Neural progenitor cell (in vitro differentiated cells): ENCODE results near the gene NEURL1B. TPM values are rescaled to one million over a fixed set of nuclear protein-coding genes. Genes with fewer than 3 reads are reported as not detected.

Experiments used
- DNase-seq: peaks from one replicate; pipeline ENCODE4 v3.0.0-alpha.2; 2016; ENCODE audit warnings: low spot score
- H2AFZ ChIP-seq: fragments of 200-600 bp; sonication (generic); replicated peaks from 2 replicates; pipeline ENCODE4 v1.6.1; 2016; ENCODE audit warnings: antibody characterized with exemption
- H3F3A ChIP-seq: fragments of 200-600 bp; sonication (generic); 2 replicates; pipeline ENCODE4 v1.6.1; 2016; ENCODE audit warnings: antibody characterized with exemption, low read depth
- H3K27ac ChIP-seq: fragments of 200-600 bp; sonication (generic); 2 replicates; pipeline ENCODE4 v1.5.1; 2016; ENCODE audit warnings: mild to moderate bottlenecking
- H3K27me3 ChIP-seq: fragments of 200-600 bp; sonication (generic); 2 replicates; pipeline ENCODE4 v1.6.1; 2016; ENCODE audit warnings: mild to moderate bottlenecking, moderate library complexity
- H3K36me3 ChIP-seq: fragments of 200-600 bp; sonication (generic); 2 replicates; pipeline ENCODE4 v1.5.1; 2016
- H3K4me1 ChIP-seq: fragments of 200-600 bp; sonication (generic); 2 replicates; pipeline ENCODE4 v1.6.1; 2016; ENCODE audit warnings: mixed run types
- H3K4me2 ChIP-seq: fragments of 200-600 bp; sonication (generic); 2 replicates; pipeline ENCODE4 v1.6.1; 2016
- H3K4me3 ChIP-seq: fragments of 200-600 bp; sonication (generic); 2 replicates; pipeline ENCODE4 v1.5.1; 2016
- H3K79me2 ChIP-seq: fragments of 200-600 bp; sonication (generic); 2 replicates; pipeline ENCODE4 v1.6.1; 2016; ENCODE audit warnings: low read depth
- H3K9ac ChIP-seq: fragments of 200-600 bp; sonication (generic); 2 replicates; pipeline ENCODE4 v1.6.1; 2016
- H3K9me3 ChIP-seq: fragments of 200-600 bp; sonication (generic); 2 replicates; pipeline ENCODE4 v1.5.1; 2016; ENCODE audit warnings: low read depth
- H4K20me1 ChIP-seq: fragments of 200-600 bp; sonication (generic); 2 replicates; pipeline ENCODE4 v1.6.1; 2016; ENCODE audit warnings: low read depth
- H3K27ac Mint-ChIP-seq: 3 replicates; pipeline ENCODE4 v1.8.0; 2021; ENCODE audit warnings: mixed read lengths
- H3K27me3 Mint-ChIP-seq: 2 replicates; pipeline ENCODE4 v1.8.0; 2022; ENCODE audit warnings: low read depth, mild to moderate bottlenecking, inconsistent platforms, moderate library complexity, mixed read lengths; ENCODE audit not compliant: insufficient read depth
- H3K36me3 Mint-ChIP-seq: 3 replicates; pipeline ENCODE4 v1.8.0; 2021; ENCODE audit warnings: mixed read lengths
- H3K4me1 Mint-ChIP-seq: 3 replicates; pipeline ENCODE4 v1.8.0; 2021; ENCODE audit warnings: mixed read lengths
- H3K4me3 Mint-ChIP-seq: 3 replicates; pipeline ENCODE4 v1.8.0; 2021; ENCODE audit warnings: mild to moderate bottlenecking, moderate library complexity, mixed read lengths
- H3K9me3 Mint-ChIP-seq: 3 replicates; pipeline ENCODE4 v1.8.0; 2020; ENCODE audit warnings: mixed read lengths
- CTCF ChIP-seq: fragments of 200-600 bp; sonication (generic); IDR thresholded peaks from 2 replicates; pipeline ENCODE4 v1.5.1; 2017; ENCODE audit warnings: antibody characterized with exemption, mild to moderate bottlenecking
- EZH2 ChIP-seq: fragments of 200-600 bp; sonication (generic); IDR thresholded peaks from 2 replicates; pipeline ENCODE4 v1.6.1; 2017; ENCODE audit warnings: antibody characterized with exemption, mild to moderate bottlenecking, moderate library complexity
- EZH2phosphoT487 ChIP-seq: fragments of 200-600 bp; sonication (generic); IDR thresholded peaks from 2 replicates; pipeline ENCODE4 v1.6.1; 2017; ENCODE audit warnings: antibody characterized with exemption
- total RNA-seq: library from RNA; depleted of rRNA; stranded (reverse); fragments of >200 nt; gene quantifications from 2 replicates; pipeline ENCODE4 v1.2.3, GENCODE V29; 2015; ENCODE audit warnings: low replicate concordance

Gene NEURL1B
- total RNA-seq, 1 donor from 2014 or later, result 12.1 TPM

- TF ChIP-seq CTCF (no peak), EZH2phosphoT487 (no peak), EZH2 (no peak)
- DNase-seq, result no peak
- peaks cover 6% of the 10 kb centered on the region for H3K27me3 Mint-ChIP-seq
- peaks cover 51% of the 10 kb centered on the region for H3K4me1 Mint-ChIP-seq
- no peaks in the 10 kb centered on the region for H3K36me3 Mint-ChIP-seq
- H3K9ac ChIP-seq, result no peak overlapping the region
- no peaks in the 10 kb centered on the region for H3K9me3 ChIP-seq
- H3K27ac ChIP-seq, result no peak overlapping the region
- H3K79me2 ChIP-seq, result no peaks in the 10 kb centered on the region
- H3K27ac Mint-ChIP-seq, result no peak overlapping the region
- no peaks in the 10 kb centered on the region for H3K36me3 ChIP-seq
- no peak overlapping the region for H3K4me3 ChIP-seq
- H3K9me3 Mint-ChIP-seq, result no peaks in the 10 kb centered on the region
- peaks cover 13% of the 10 kb centered on the region for H3K4me1 ChIP-seq
- H3K27me3 ChIP-seq, result no peaks in the 10 kb centered on the region
- no peak overlapping the region for H3K4me3 Mint-ChIP-seq
- no peaks in the 10 kb centered on the region for H4K20me1 ChIP-seq
- peaks cover 5% of the 10 kb centered on the region for H3F3A ChIP-seq
- no peak overlapping the region for H3K4me2 ChIP-seq
- no peak overlapping the region for H2AFZ ChIP-seq
These were observed 17.6 kb upstream of the NEURL1B start for GRCh38 chr5:172623313-172623980.

GRCh38 chr5:172624083-172624995 lies 16.7 kb upstream of the NEURL1B start:
- TF ChIP-seq EZH2, result no peak
- no peak for TF ChIP-seq CTCF
- no peak for TF ChIP-seq EZH2phosphoT487
- no peaks in the 10 kb centered on the region for H3K9me3 ChIP-seq
- H3K27me3 ChIP-seq, result no peaks in the 10 kb centered on the region
- H4K20me1 ChIP-seq, result no peaks in the 10 kb centered on the region
- no peak overlapping the region for H3K27ac Mint-ChIP-seq
- no peak overlapping the region for H3K4me2 ChIP-seq
- H3K4me3 Mint-ChIP-seq, result no peak overlapping the region
- peaks cover 6% of the 10 kb centered on the region for H3K27me3 Mint-ChIP-seq
- H3K9ac ChIP-seq, result no peak overlapping the region
- H3F3A ChIP-seq, result peaks cover 5% of the 10 kb centered on the region
- no peak for DNase-seq
- no peaks in the 10 kb centered on the region for H3K79me2 ChIP-seq
- H3K36me3 ChIP-seq, result no peaks in the 10 kb centered on the region
- peaks cover 51% of the 10 kb centered on the region for H3K4me1 Mint-ChIP-seq
- H3K27ac ChIP-seq, result peak overlapping the region; percentile 53
- H3K4me1 ChIP-seq, result peaks cover 13% of the 10 kb centered on the region
- no peak overlapping the region for H2AFZ ChIP-seq
- no peaks in the 10 kb centered on the region for H3K36me3 Mint-ChIP-seq
- no peak overlapping the region for H3K4me3 ChIP-seq
- H3K9me3 Mint-ChIP-seq, result no peaks in the 10 kb centered on the region

- Histone ChIP-seq H3K4me3 (no peak overlapping the region), H3K36me3 (no peaks in the 10 kb centered on the region), H3K27ac (no peak overlapping the region), H3K4me2 (no peak overlapping the region), H3K79me2 (no peaks in the 10 kb centered on the region), H3K9me3 (no peaks in the 10 kb centered on the region), H2AFZ (no peak overlapping the region), H4K20me1 (no peaks in the 10 kb centered on the region), H3K27me3 (no peaks in the 10 kb centered on the region), H3K9ac (no peak overlapping the region), H3F3A (peaks cover 5% of the 10 kb centered on the region), H3K4me1 (peaks cover 13% of the 10 kb centered on the region)
- peaks cover 49% of the 10 kb centered on the region for H3K4me1 Mint-ChIP-seq
- H3K27me3 Mint-ChIP-seq, result peaks cover 6% of the 10 kb centered on the region
- no peak for TF ChIP-seq EZH2
- TF ChIP-seq CTCF, result no peak
- no peak for TF ChIP-seq EZH2phosphoT487
- no peak overlapping the region for H3K4me3 Mint-ChIP-seq
- DNase-seq, result no peak
- no peaks in the 10 kb centered on the region for H3K9me3 Mint-ChIP-seq
- H3K36me3 Mint-ChIP-seq, result no peaks in the 10 kb centered on the region
- no peak overlapping the region for H3K27ac Mint-ChIP-seq
These were observed 15.8 kb upstream of the NEURL1B start for GRCh38 chr5:172624996-172625964.
